Measurements from ENCODE around the gene RFX8. TPM values are rescaled to one million over a fixed set of nuclear protein-coding genes. Genes with fewer than 3 reads are reported as not detected.

Gene RFX8
- polyA plus RNA-seq, 1 experiment, result 1.8 TPM

GRCh38 chr2:101473911-101474701 lies 806 bp downstream of the RFX8 start:
- Histone ChIP-seq H3K4me3 (ENCODE audit: low read depth, low read length) (peak overlapping the region; percentile 65), H3K9me3 (ENCODE audit: control insufficient read depth, insufficient read depth, low read length) (no peaks in the 10 kb centered on the region), H3K27me3 (ENCODE audit: control insufficient read depth, insufficient read depth, low read length) (no peaks in the 10 kb centered on the region), H3K27ac (ENCODE audit: low read depth, low read length) (peak overlapping the region; percentile 92)
- POLR2A ChIA-PET, result interaction anchor here (0.8 to 1.7 kb wide), 8 partner anchors 10 to 226 kb away, joined by 3 to 9 read pairs (median 4); partner anchors contain the start of gene MAP4K4
- no peak for TF ChIP-seq CTCF (IDR thresholded peaks at IDR 0.05; ENCODE audit: low read depth, low read length)
- CTCF ChIA-PET, result interaction anchor here (1.2 to 1.9 kb wide), 2 partner anchors 39 to 358 kb away, joined by 3 to 5 read pairs; no protein-coding TSS in a partner anchor
- DNase-seq (ENCODE audit: low read depth, low spot score), result no peak

- CTCF ChIA-PET, result interaction anchor here (1.9 kb wide), 1 partner anchor 358 kb away, joined by 5 read pairs; no protein-coding TSS in a partner anchor
- no peak for TF ChIP-seq CTCF (IDR thresholded peaks at IDR 0.05; ENCODE audit: low read depth, low read length)
- H3K4me3 ChIP-seq (ENCODE audit: low read depth, low read length), result peak overlapping the region; percentile 65
- DNase-seq (ENCODE audit: low read depth, low spot score), result no peak
- H3K9me3 ChIP-seq (ENCODE audit: control insufficient read depth, insufficient read depth, low read length), result no peaks in the 10 kb centered on the region
- POLR2A ChIA-PET, result no interaction called here
- H3K27ac ChIP-seq (ENCODE audit: low read depth, low read length), result peak overlapping the region; percentile 84
- H3K27me3 ChIP-seq (ENCODE audit: control insufficient read depth, insufficient read depth, low read length), result no peaks in the 10 kb centered on the region
Observed at GRCh38 chr2:101473591-101473910, 1.4 kb downstream of the RFX8 start.

- CTCF ChIA-PET, result no interaction called here
- POLR2A ChIA-PET, result no interaction called here
- H3K27ac ChIP-seq (ENCODE audit: low read depth, low read length), result no peak overlapping the region
- no peaks in the 10 kb centered on the region for H3K9me3 ChIP-seq (ENCODE audit: control insufficient read depth, insufficient read depth, low read length)
- H3K27me3 ChIP-seq (ENCODE audit: control insufficient read depth, insufficient read depth, low read length), result no peaks in the 10 kb centered on the region
- DNase-seq (ENCODE audit: low read depth, low spot score), result no peak
- no peak for TF ChIP-seq CTCF (IDR thresholded peaks at IDR 0.05; ENCODE audit: low read depth, low read length)
- no peak overlapping the region for H3K4me3 ChIP-seq (ENCODE audit: low read depth, low read length)
Observed at GRCh38 chr2:101469863-101470262, 5.0 kb downstream of the RFX8 start.

- ChIA-PET CTCF (no interaction called here), POLR2A (no interaction called here)
- no peak for DNase-seq (ENCODE audit: low read depth, low spot score)
- no peak for TF ChIP-seq CTCF (IDR thresholded peaks at IDR 0.05; ENCODE audit: low read depth, low read length)
- Histone ChIP-seq H3K27ac (ENCODE audit: low read depth, low read length) (no peak overlapping the region), H3K27me3 (ENCODE audit: control insufficient read depth, insufficient read depth, low read length) (no peaks in the 10 kb centered on the region), H3K4me3 (ENCODE audit: low read depth, low read length) (no peak overlapping the region), H3K9me3 (ENCODE audit: control insufficient read depth, insufficient read depth, low read length) (no peaks in the 10 kb centered on the region)
Observed at GRCh38 chr2:101467306-101467705, 7.6 kb downstream of the RFX8 start.

- Histone ChIP-seq H3K9me3 (ENCODE audit: control insufficient read depth, insufficient read depth, low read length) (no peaks in the 10 kb centered on the region), H3K4me3 (ENCODE audit: low read depth, low read length) (no peak overlapping the region), H3K27me3 (ENCODE audit: control insufficient read depth, insufficient read depth, low read length) (no peaks in the 10 kb centered on the region), H3K27ac (ENCODE audit: low read depth, low read length) (no peak overlapping the region)
- TF ChIP-seq CTCF (IDR thresholded peaks at IDR 0.05; ENCODE audit: low read depth, low read length), result no peak
- no peak for DNase-seq (ENCODE audit: low read depth, low spot score)
- ChIA-PET POLR2A (no interaction called here), CTCF (no interaction called here)
Observed at GRCh38 chr2:101466426-101466825, 8.5 kb downstream of the RFX8 start.
